LHCN-M2 (cell line): ENCODE data around the gene BCLAF3. TPM values are rescaled to one million over a fixed set of nuclear protein-coding genes. Genes with fewer than 3 reads are reported as not detected.

ENCODE experiments used
- DNase-seq: peaks from one replicate; pipeline ENCODE4 v3.0.0-alpha.2; 2012; ENCODE audit warnings: low read depth
- polyA plus RNA-seq: library from polyadenylated mRNA; unstranded; fragments of >200 nt; gene quantifications from one replicate; pipeline ENCODE4 v1.2.1, GENCODE V29; 2012; ENCODE audit warnings: missing spikeins
- total RNA-seq: library from RNA; depleted of rRNA; stranded (reverse); fragments of >200 nt; gene quantifications from 2 replicates; pipeline ENCODE4 v1.2.3, GENCODE V29; 2014; rRNA removed

The BCLAF3 gene
- 1.3 and 1.5 TPM in 2 replicates for total RNA-seq
- 1.0 TPM for polyA plus RNA-seq

- DNase-seq: peak; percentile 82
Observed at GRCh38 chrX:19990556-19991349, at the start of gene BCLAF3. TSS of gene BCLAF3 (minus strand) at chrX:19991061. CDS start at chrX:19970264, 20,797 bp downstream.

- DNase-seq: no peak
Observed at GRCh38 chrX:20038966-20039365, 48.1 kb upstream of the BCLAF3 start.

GRCh38 chrX:20037186-20037585 is 46.3 kb upstream of the BCLAF3 start:
- DNase-seq: no peak

GRCh38 chrX:20032201-20032600 is 41.3 kb upstream of the BCLAF3 start:
- DNase-seq: no peak

GRCh38 chrX:20029728-20030127 is 38.9 kb upstream of the BCLAF3 start:
- DNase-seq: no peak

- DNase-seq: no peak
Observed at GRCh38 chrX:20028588-20028987, 37.7 kb upstream of the BCLAF3 start.

GRCh38 chrX:20026278-20026677 is 35.4 kb upstream of the BCLAF3 start:
- peak; percentile 5 for DNase-seq

GRCh38 chrX:20019672-20020365 is 29.0 kb upstream of the BCLAF3 start:
- DNase-seq: no peak

GRCh38 chrX:20016616-20016945 is 25.7 kb upstream of the BCLAF3 start:
- DNase-seq: no peak

GRCh38 chrX:20015945-20016615 is 25.2 kb upstream of the BCLAF3 start:
- no peak for DNase-seq

- DNase-seq: no peak
Observed at GRCh38 chrX:20015422-20015821, 24.6 kb upstream of the BCLAF3 start.

GRCh38 chrX:20011608-20012007 is 20.7 kb upstream of the BCLAF3 start:
- no peak for DNase-seq

- no peak for DNase-seq
Observed at GRCh38 chrX:20007962-20008622, 17.2 kb upstream of the BCLAF3 start.

GRCh38 chrX:20005883-20006282 is 15.0 kb upstream of the BCLAF3 start:
- no peak for DNase-seq

GRCh38 chrX:20001588-20001987 is 10.7 kb upstream of the BCLAF3 start:
- DNase-seq: no peak

- DNase-seq: no peak
Observed at GRCh38 chrX:19991350-19991718, 473 bp upstream of the BCLAF3 start.

GRCh38 chrX:19990151-19990555 is 708 bp downstream of the BCLAF3 start:
- peak; percentile 1 for DNase-seq

- no peak for DNase-seq
Observed at GRCh38 chrX:19987856-19988255, 3.0 kb downstream of the BCLAF3 start.

- no peak for DNase-seq
Observed at GRCh38 chrX:19986531-19986930, 4.3 kb downstream of the BCLAF3 start.

GRCh38 chrX:19981947-19982346 is 8.9 kb downstream of the BCLAF3 start:
- DNase-seq: no peak

- no peak for DNase-seq
Observed at GRCh38 chrX:19975845-19976244, 15.0 kb downstream of the BCLAF3 start.

GRCh38 chrX:19972984-19973383 is 17.9 kb downstream of the BCLAF3 start:
- DNase-seq: no peak
